Loucy (cell line): ENCODE data around the gene GALM.

ENCODE experiments used
- H2AFZ ChIP-seq: fragments of 200-600 bp; sonication (generic); 2 replicates; pipeline ENCODE4 v1.6.0; 2016; ENCODE audit warnings: antibody characterized with exemption, mild to moderate bottlenecking, low read length, moderate library complexity
- H3F3A ChIP-seq: fragments of 200-600 bp; 2 replicates; pipeline ENCODE4 v1.6.0; 2016; ENCODE audit warnings: antibody characterized with exemption, low read depth, mild to moderate bottlenecking
- H3K27me3 ChIP-seq: fragments of 200-600 bp; sonication (generic); 2 replicates; pipeline ENCODE4 v1.6.1; 2014; ENCODE audit warnings: low read length, mild to moderate bottlenecking; ENCODE audit not compliant: insufficient read depth, poor library complexity, severe bottlenecking
- H3K36me3 ChIP-seq: fragments of 200-600 bp; sonication (generic); 2 replicates; pipeline ENCODE4 v1.6.1; 2016; ENCODE audit warnings: low read length; ENCODE audit not compliant: insufficient read depth
- H3K4me1 ChIP-seq: fragments of 200-600 bp; sonication (generic); 2 replicates; pipeline ENCODE4 v1.5.1; 2014; ENCODE audit warnings: low read length, mild to moderate bottlenecking; ENCODE audit not compliant: insufficient read depth, poor library complexity, severe bottlenecking
- H3K4me2 ChIP-seq: fragments of 200-600 bp; sonication (generic); 2 replicates; pipeline ENCODE4 v1.6.0; 2014; ENCODE audit warnings: antibody characterized with exemption, low read length, low read depth, mild to moderate bottlenecking; ENCODE audit not compliant: poor library complexity, severe bottlenecking
- H3K4me3 ChIP-seq: fragments of 200-600 bp; sonication (generic); 2 replicates; pipeline ENCODE4 v1.5.1; 2014; ENCODE audit warnings: low read length, mild to moderate bottlenecking, mixed read lengths; ENCODE audit not compliant: poor library complexity, severe bottlenecking
- H3K79me2 ChIP-seq: fragments of 200-600 bp; sonication (generic); 2 replicates; pipeline ENCODE4 v1.6.1; 2014; ENCODE audit warnings: low read length; ENCODE audit not compliant: insufficient read depth
- H3K9ac ChIP-seq: fragments of 200-600 bp; sonication (generic); 2 replicates; pipeline ENCODE4 v1.6.0; 2014; ENCODE audit warnings: mild to moderate bottlenecking, low read depth, low read length, moderate library complexity; ENCODE audit not compliant: poor library complexity, severe bottlenecking
- H3K9me2 ChIP-seq: fragments of 200-600 bp; sonication (generic); replicated peaks from 2 replicates; pipeline ENCODE4 v1.6.1; 2016; ENCODE audit warnings: low read depth, low read length, mixed read lengths
- H3K9me3 ChIP-seq: fragments of 200-600 bp; sonication (generic); 2 replicates; pipeline ENCODE4 v1.6.1; 2014; ENCODE audit warnings: mild to moderate bottlenecking, antibody characterized with exemption, low read length, low read depth; ENCODE audit not compliant: insufficient read depth
- H4K20me1 ChIP-seq: fragments of 200-600 bp; sonication (generic); 2 replicates; pipeline ENCODE4 v1.6.0; 2014; ENCODE audit warnings: antibody characterized with exemption, low read length, mild to moderate bottlenecking; ENCODE audit not compliant: insufficient read depth, poor library complexity, severe bottlenecking
- EZH2phosphoT487 ChIP-seq: fragments of 200-600 bp; IDR thresholded peaks from 2 replicates; pipeline ENCODE4 v1.6.1; 2018; ENCODE audit warnings: antibody characterized with exemption, mild to moderate bottlenecking, moderate library complexity, borderline replicate concordance
- TF ChIP-seq, protein P1 (sequence below): fragments of 200-600 bp; sonication (generic); conservative IDR thresholded peaks from 2 replicates; pipeline ENCODE4 v1.5.1; 2014; ENCODE audit warnings: mild to moderate bottlenecking, antibody characterized with exemption, low read length

GALM gene

DNA sequence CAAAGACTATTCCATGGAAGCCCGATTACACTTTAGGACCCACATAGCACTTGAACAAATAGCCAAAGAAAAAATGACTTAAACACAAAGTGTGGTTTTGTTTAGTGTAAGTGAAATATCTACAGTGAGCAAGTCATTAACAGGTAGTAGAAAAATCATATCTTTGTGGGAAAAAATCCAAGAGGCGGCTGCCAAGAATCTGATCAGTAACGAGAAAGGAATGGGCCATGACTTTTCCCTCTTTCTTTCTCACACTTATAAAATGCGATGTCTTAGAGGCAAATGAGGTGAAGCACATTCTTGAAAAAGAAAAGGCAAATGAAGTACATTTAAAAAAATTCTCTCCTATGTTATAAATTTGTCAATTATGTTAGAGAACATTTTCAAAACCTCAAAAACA, 99.2 kb downstream of the GALM start:
- TF ChIP-seq EZH2phosphoT487, result no peak
- TF ChIP-seq, protein P1, sequence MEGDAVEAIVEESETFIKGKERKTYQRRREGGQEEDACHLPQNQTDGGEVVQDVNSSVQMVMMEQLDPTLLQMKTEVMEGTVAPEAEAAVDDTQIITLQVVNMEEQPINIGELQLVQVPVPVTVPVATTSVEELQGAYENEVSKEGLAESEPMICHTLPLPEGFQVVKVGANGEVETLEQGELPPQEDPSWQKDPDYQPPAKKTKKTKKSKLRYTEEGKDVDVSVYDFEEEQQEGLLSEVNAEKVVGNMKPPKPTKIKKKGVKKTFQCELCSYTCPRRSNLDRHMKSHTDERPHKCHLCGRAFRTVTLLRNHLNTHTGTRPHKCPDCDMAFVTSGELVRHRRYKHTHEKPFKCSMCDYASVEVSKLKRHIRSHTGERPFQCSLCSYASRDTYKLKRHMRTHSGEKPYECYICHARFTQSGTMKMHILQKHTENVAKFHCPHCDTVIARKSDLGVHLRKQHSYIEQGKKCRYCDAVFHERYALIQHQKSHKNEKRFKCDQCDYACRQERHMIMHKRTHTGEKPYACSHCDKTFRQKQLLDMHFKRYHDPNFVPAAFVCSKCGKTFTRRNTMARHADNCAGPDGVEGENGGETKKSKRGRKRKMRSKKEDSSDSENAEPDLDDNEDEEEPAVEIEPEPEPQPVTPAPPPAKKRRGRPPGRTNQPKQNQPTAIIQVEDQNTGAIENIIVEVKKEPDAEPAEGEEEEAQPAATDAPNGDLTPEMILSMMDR, result no peak
- H3K4me2 ChIP-seq, result no peak overlapping the region
- no peaks in the 10 kb centered on the region for H3K4me1 ChIP-seq
- no peaks in the 10 kb centered on the region for H3K27me3 ChIP-seq
- no peaks in the 10 kb centered on the region for H3K36me3 ChIP-seq
- no peaks in the 10 kb centered on the region for H3K79me2 ChIP-seq
- H4K20me1 ChIP-seq, result no peaks in the 10 kb centered on the region
- no peak overlapping the region for H3K4me3 ChIP-seq
- no peaks in the 10 kb centered on the region for H3F3A ChIP-seq
- no peak overlapping the region for H3K9ac ChIP-seq
- H3K9me2 ChIP-seq, result no peaks in the 10 kb centered on the region
- no peaks in the 10 kb centered on the region for H3K9me3 ChIP-seq
- H2AFZ ChIP-seq, result no peak overlapping the region

DNA sequence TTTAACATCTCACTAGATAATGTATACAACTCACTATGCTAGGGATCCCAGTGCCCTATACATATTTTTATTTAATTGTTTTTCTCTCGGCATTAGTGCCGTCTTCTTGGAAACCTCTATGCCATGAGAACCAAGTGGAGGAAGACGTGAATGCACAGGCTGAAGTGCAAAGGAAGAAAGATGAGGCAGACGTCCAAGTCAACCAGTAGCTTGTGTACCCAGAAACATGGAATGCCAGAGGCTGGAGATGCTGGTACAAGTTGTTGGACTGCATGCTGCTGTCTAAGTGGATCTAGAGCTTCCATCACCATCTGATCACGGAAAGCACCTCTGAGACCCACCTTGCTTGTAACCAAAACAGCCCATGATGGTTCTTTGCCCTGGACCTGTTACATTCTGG, 99.6 kb downstream of the GALM start:
- no peak overlapping the region for H3K4me3 ChIP-seq

DNA sequence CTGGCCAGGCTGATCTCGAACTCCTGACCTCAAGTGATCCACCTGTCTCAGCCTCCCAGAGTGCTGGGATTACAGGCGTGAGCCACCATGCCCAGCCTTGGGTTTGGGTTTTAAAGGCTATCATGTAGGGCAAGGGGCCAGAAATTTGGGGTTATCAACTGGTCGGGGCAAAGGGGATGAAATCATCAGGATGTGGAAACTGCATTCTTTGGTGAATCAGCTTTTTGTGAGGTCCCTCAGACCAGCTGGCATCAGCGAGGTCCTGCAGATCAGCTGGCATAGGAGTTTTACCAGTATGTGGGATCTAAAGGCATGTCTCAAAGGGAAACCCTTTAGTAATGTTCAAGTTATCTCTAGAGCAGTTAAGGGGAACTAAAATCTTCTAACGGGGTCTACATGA, 105.7 kb downstream of the GALM start:
- no peak overlapping the region for H3K4me2 ChIP-seq
- H3K36me3 ChIP-seq, result no peaks in the 10 kb centered on the region
- 0 out of 2 replicates have a peak overlapping the region, but pooled peaks have one; percentile 64 for H2AFZ ChIP-seq

More for the DNA sequence above, 99.6 kb downstream of the GALM start:
- Histone ChIP-seq H4K20me1 (no peaks in the 10 kb centered on the region), H3K36me3 (no peaks in the 10 kb centered on the region), H3K9me3 (no peaks in the 10 kb centered on the region), H2AFZ (no peak overlapping the region), H3K9ac (no peak overlapping the region), H3K9me2 (no peaks in the 10 kb centered on the region), H3K27me3 (no peaks in the 10 kb centered on the region), H3K4me1 (no peaks in the 10 kb centered on the region), H3F3A (no peaks in the 10 kb centered on the region), H3K79me2 (no peaks in the 10 kb centered on the region), H3K4me2 (no peak overlapping the region)
- no peak for TF ChIP-seq EZH2phosphoT487
- TF ChIP-seq, protein P1, result no peak

More for the DNA sequence above, 105.7 kb downstream of the GALM start:
- Histone ChIP-seq H3K27me3 (no peaks in the 10 kb centered on the region), H3K9ac (no peak overlapping the region), H3F3A (no peaks in the 10 kb centered on the region), H4K20me1 (no peaks in the 10 kb centered on the region), H3K4me3 (no peak overlapping the region), H3K9me2 (no peaks in the 10 kb centered on the region), H3K4me1 (no peaks in the 10 kb centered on the region), H3K79me2 (no peaks in the 10 kb centered on the region), H3K9me3 (no peaks in the 10 kb centered on the region)
- no peak for TF ChIP-seq EZH2phosphoT487
- TF ChIP-seq, protein P1, result no peak
